Endothelial cell of umbilical vein (primary cell): ENCODE results near the gene COL1A2. TPM values are rescaled to one million over a fixed set of nuclear protein-coding genes. Genes with fewer than 3 reads are reported as not detected.

ENCODE experiments used
- Bru-seq: library from RNA; stranded (reverse); fragments of 400-500 nt; gene quantifications from one replicate; lab custom pipeline; 2021; lab: Mats Ljungman, UMichigan
- BruChase-seq, 2 experiments: library from RNA; stranded (reverse); fragments of 400-500 nt; gene quantifications; one replicate each; lab custom pipeline; 2021; lab: Mats Ljungman, UMichigan
- BruUV-seq: library from RNA; stranded (reverse); fragments of 400-500 nt; replicated peaks from 2 replicates; lab custom pipeline; 2021; lab: Mats Ljungman, UMichigan
- CTCF ChIA-PET: fragments of 300-600, 350-600 bp; sonication (Branson Sonifier 250); formaldehyde crosslinking; loops from one replicate; lab custom pipeline; 2021; ENCODE audit warnings: antibody characterized with exemption, inconsistent platforms; lab: Charles Lee
- POLR2A ChIA-PET: fragments of 300-600, 350-600 bp; sonication (Branson Sonifier 250); formaldehyde crosslinking; loops from one replicate; lab custom pipeline; 2021; ENCODE audit warnings: antibody characterized with exemption, inconsistent platforms; lab: Charles Lee
- DNase-seq: peaks from one replicate; pipeline ENCODE4 v3.0.0-alpha.2; 2011; ENCODE audit warnings: low read depth, low spot score
- FAIRE-seq: peaks from 2 replicates; lab custom pipeline; 2011; peaks lifted over from hg19 to GRCh38; lab: Jason Lieb, UNC
- H2AFZ ChIP-seq: 2 replicates; pipeline ENCODE4 v1.6.0; 2012; ENCODE audit warnings: low read depth, low read length, control low read depth, inconsistent platforms
- H3K27ac ChIP-seq: 2 replicates; pipeline ENCODE4 v1.5.1; 2011; ENCODE audit warnings: low read depth, mild to moderate bottlenecking, control low read depth, low read length, moderate library complexity; ENCODE audit not compliant: insufficient read depth
- H3K27me3 ChIP-seq, 2 experiments: 2 replicates each; pipeline versions ENCODE4 v1.6.0 to v1.6.1; 2011; ENCODE audit warnings: low read length in 2 of 2, mixed read lengths in 1 of 2; ENCODE audit not compliant: control insufficient read depth in 2 of 2, insufficient read depth in 2 of 2
- H3K36me3 ChIP-seq, 2 experiments: 2 replicates in 1 of 2; 3 replicates in 1 of 2; pipeline ENCODE4 v1.5.1; 2011; ENCODE audit warnings: low read length in 2 of 2, mild to moderate bottlenecking in 1 of 2, moderate library complexity in 1 of 2; ENCODE audit not compliant: control insufficient read depth in 2 of 2, insufficient read depth in 2 of 2; ENCODE audit errors: extremely low read depth in 1 of 2
- H3K4me1 ChIP-seq: 3 replicates; pipeline ENCODE4 v1.5.1; 2011; ENCODE audit warnings: mild to moderate bottlenecking, low read length; ENCODE audit not compliant: control insufficient read depth, insufficient read depth; ENCODE audit errors: extremely low read depth
- H3K4me2 ChIP-seq: 2 replicates; pipeline ENCODE4 v1.6.1; 2011; ENCODE audit warnings: low read length, control low read depth, mixed read lengths; ENCODE audit not compliant: insufficient read depth
- H3K4me3 ChIP-seq, 3 experiments: fragments of 200-600 bp in 1 of 3; sonication (generic), shearing (Covaris generic) in 1 of 3; replicated peaks in 1 of 3; 2 replicates each; pipeline ENCODE4 v1.5.1; 2011 to 2016; ENCODE audit warnings: control low read depth in 3 of 3, low read length in 3 of 3, mild to moderate bottlenecking in 2 of 3, inconsistent platforms in 1 of 3, low read depth in 1 of 3, moderate library complexity in 1 of 3; ENCODE audit not compliant: insufficient read depth in 1 of 3
- H3K79me2 ChIP-seq: 2 replicates; pipeline ENCODE4 v1.6.0; 2012; ENCODE audit warnings: low read length, inconsistent platforms; ENCODE audit not compliant: control insufficient read depth, insufficient read depth
- H3K9ac ChIP-seq: replicated peaks from 2 replicates; pipeline ENCODE3; 2011; ENCODE audit warnings: low read length, control low read depth; ENCODE audit not compliant: insufficient read depth; ENCODE audit errors: extremely low read depth
- H3K9me1 ChIP-seq: replicated peaks from 3 replicates; pipeline ENCODE4 v1.6.0; 2011; ENCODE audit warnings: mild to moderate bottlenecking, low read length; ENCODE audit not compliant: control insufficient read depth, insufficient read depth; ENCODE audit errors: extremely low read depth
- H3K9me3 ChIP-seq: replicated peaks from 2 replicates; pipeline ENCODE4 v1.5.1; 2012; ENCODE audit warnings: low read length, inconsistent platforms; ENCODE audit not compliant: control insufficient read depth, insufficient read depth
- H4K20me1 ChIP-seq: replicated peaks from 2 replicates; pipeline ENCODE3; 2011; ENCODE audit warnings: mild to moderate bottlenecking, low read length; ENCODE audit not compliant: control insufficient read depth, insufficient read depth; ENCODE audit errors: extremely low read depth
- EZH2 ChIP-seq: IDR thresholded peaks from 2 replicates; pipeline ENCODE4 v1.6.1; 2012; ENCODE audit warnings: borderline replicate concordance, low read depth, mild to moderate bottlenecking, moderate library complexity, low read length, inconsistent platforms; ENCODE audit not compliant: severe bottlenecking
- FOS ChIP-seq: IDR thresholded peaks from 2 replicates; pipeline ENCODE4 v1.6.1; 2011; ENCODE audit warnings: mild to moderate bottlenecking, low read length, moderate library complexity, borderline replicate concordance; ENCODE audit not compliant: insufficient read depth
- GATA2 ChIP-seq: IDR thresholded peaks from 2 replicates; pipeline ENCODE4 v1.7.0; 2011; ENCODE audit warnings: low read depth, mild to moderate bottlenecking, moderate library complexity, mixed read lengths, low read length; ENCODE audit not compliant: insufficient read length, insufficient read depth
- JUN ChIP-seq: IDR thresholded peaks from 2 replicates; pipeline ENCODE4 v1.6.1; 2011; ENCODE audit warnings: borderline replicate concordance, low read depth; ENCODE audit not compliant: insufficient read length, insufficient read depth
- MYC ChIP-seq: IDR thresholded peaks from one replicate; pipeline ENCODE4 v1.6.1; 2011; ENCODE audit warnings: mild to moderate bottlenecking, low read depth, low read length
- POLR2A ChIP-seq: IDR thresholded peaks from 2 replicates; pipeline ENCODE4 v1.6.1; 2012; ENCODE audit warnings: low read depth, mild to moderate bottlenecking, control low read depth, low read length
- POLR2AphosphoS5 ChIP-seq: IDR thresholded peaks from 2 replicates; pipeline ENCODE4 v1.6.1; 2012; ENCODE audit warnings: low read depth, mild to moderate bottlenecking, control low read depth, low read length, moderate library complexity; ENCODE audit not compliant: insufficient read depth
- dilution Hi-C: fragments of 300-500 bp; cut with MboI; formaldehyde crosslinking; loops from one replicate; pipeline ENCODE4 v1.15.0; 2019; ENCODE audit warnings: low sequenced_read_pairs; ENCODE audit not compliant: extremely low pct_ligation_motif_present
- intact Hi-C: fragments of 100-400 bp; cut with micrococcal nuclease; formaldehyde crosslinking; loops from one replicate; pipeline ENCODE4 v1.10.0; 2022
- long read RNA-seq: library from polyadenylated mRNA; stranded (forward); transcript quantifications from one replicate; pipeline ENCODE4 v2.0.0, GENCODE V29; 2021
- polyA minus RNA-seq, 3 experiments: library from RNA; depleted of rRNA, polyadenylated mRNA; stranded (reverse); fragments of >200 nt; gene quantifications; 1 replicate in 1 of 3; 2 replicates in 2 of 3; pipeline ENCODE4 v1.2.3, GENCODE V29; 2011
- polyA plus RNA-seq, 4 experiments: library from polyadenylated mRNA; depleted of rRNA in 3 of 4; stranded (reverse) in 3 of 4; unstranded in 1 of 4; fragments of >200 nt; gene quantifications; 2 replicates each; pipeline versions ENCODE4 v1.2.1 to v1.2.3, GENCODE V29; 2011 to 2012; ENCODE audit warnings: missing spikeins in 1 of 4
- total RNA-seq: library from RNA; stranded (reverse); gene quantifications from 2 replicates; pipeline ENCODE4 v1.2.3, GENCODE V29; 2021
- TF ChIP-seq, protein P1 (sequence below), 2 donors: IDR thresholded peaks; 1 replicate in 1 of 2; 2 replicates in 1 of 2; pipeline ENCODE4 v1.5.1; 2011; ENCODE audit warnings: low read length in 2 of 2, mild to moderate bottlenecking in 2 of 2, moderate library complexity in 2 of 2, control low read depth in 1 of 2, inconsistent platforms in 1 of 2, low read depth in 1 of 2; ENCODE audit not compliant: insufficient read depth in 1 of 2; ENCODE audit errors: extremely low read depth in 1 of 2
- TF ChIP-seq, protein P2 (sequence below): IDR thresholded peaks from 2 replicates; pipeline ENCODE4 v1.6.1; 2011; ENCODE audit not compliant: insufficient read depth, insufficient read length

Gene COL1A2
- total RNA-seq: 5.6 and 40.8 TPM in 2 replicates
- 26.9 and 28.9 TPM in 2 replicates for polyA plus RNA-seq
- polyA plus RNA-seq (2011; cell fraction: cytosol; rRNA removed): 20.3 and 26.0 TPM in 2 replicates
- polyA plus RNA-seq (2011; cell fraction: nucleus; rRNA removed): 45.0 and 63.2 TPM in 2 replicates
- 3.9 and 5.7 TPM in 2 replicates for polyA plus RNA-seq (2012)
- polyA minus RNA-seq: 31.0 and 41.5 TPM in 2 replicates
- not detected for polyA minus RNA-seq (2011; cell fraction: cytosol; rRNA and poly(A)+ RNA removed)
- 17.7 and 24.1 TPM in 2 replicates for polyA minus RNA-seq (2011; cell fraction: nucleus; rRNA and poly(A)+ RNA removed)
- percentile 53 among the genes with signal in this experiment for Bru-seq, nascent RNA
- BruChase-seq, experiment 1, labeled RNA remaining after a 6-hour chase: percentile 29 among the genes with signal in this experiment
- percentile 23 among the genes with signal in this experiment for BruChase-seq, experiment 2, labeled RNA remaining after a 2-hour chase
- long read RNA-seq, partial matches to known transcripts: 0 of 12 reads
- long read RNA-seq, other reads (novel, unspliced or antisense): 12 of 12 reads

DNA sequence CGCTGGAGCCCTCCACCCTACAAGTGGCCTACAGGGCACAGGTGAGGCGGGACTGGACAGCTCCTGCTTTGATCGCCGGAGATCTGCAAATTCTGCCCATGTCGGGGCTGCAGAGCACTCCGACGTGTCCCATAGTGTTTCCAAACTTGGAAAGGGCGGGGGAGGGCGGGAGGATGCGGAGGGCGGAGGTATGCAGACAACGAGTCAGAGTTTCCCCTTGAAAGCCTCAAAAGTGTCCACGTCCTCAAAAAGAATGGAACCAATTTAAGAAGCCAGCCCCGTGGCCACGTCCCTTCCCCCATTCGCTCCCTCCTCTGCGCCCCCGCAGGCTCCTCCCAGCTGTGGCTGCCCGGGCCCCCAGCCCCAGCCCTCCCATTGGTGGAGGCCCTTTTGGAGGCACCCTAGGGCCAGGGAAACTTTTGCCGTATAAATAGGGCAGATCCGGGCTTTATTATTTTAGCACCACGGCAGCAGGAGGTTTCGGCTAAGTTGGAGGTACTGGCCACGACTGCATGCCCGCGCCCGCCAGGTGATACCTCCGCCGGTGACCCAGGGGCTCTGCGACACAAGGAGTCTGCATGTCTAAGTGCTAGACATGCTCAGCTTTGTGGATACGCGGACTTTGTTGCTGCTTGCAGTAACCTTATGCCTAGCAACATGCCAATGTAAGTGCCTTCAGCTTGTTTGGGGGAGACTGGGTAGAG is at the start of gene COL1A2:
COL1A2 (plus strand) TSS at position 459 of the 704 bp plus-strand sequence; CDS start at position 596, 137 bp downstream.
- Histone ChIP-seq H4K20me1 (no peaks in the 10 kb centered on the region), H2AFZ (peak within 1 kb of the TSS; percentile 64), H3K9me1 (no peaks in the 10 kb centered on the region), H3K9me3 (no peaks in the 10 kb centered on the region), H3K27me3 (no peaks in the 10 kb centered on the region), H3K27ac (no peak within 1 kb of the TSS), H3K4me2 (peak within 1 kb of the TSS; percentile 26), H3K9ac (no peak within 1 kb of the TSS), H3K36me3 (no peaks in the 10 kb centered on the region), H3K4me3 (peak within 1 kb of the TSS in 2 of 3 experiments; percentile 4 to 42), H3K79me2 (no peaks in the 10 kb centered on the region), H3K4me1 (peaks cover 8% of the 10 kb centered on the region)
- FAIRE-seq (no peak), DNase-seq (peak; percentile 32)
- dilution Hi-C loops: no loop called here
- no TSS peak for BruUV-seq
- POLR2A ChIA-PET: interaction anchor here (1.0 to 1.2 kb wide), 2 partner anchors 98 to 106 kb away, joined by 5 read pairs; no protein-coding TSS in a partner anchor
- intact Hi-C loops: loop anchor here (1.0 to 10.0 kb wide), 11 partner anchors 20 to 1150 kb away; partner anchors contain the start of gene TFPI2
- CTCF ChIA-PET: interaction anchor here (0.5 to 3.8 kb wide), 55 partner anchors 9 to 1296 kb away, joined by 3 to 868 read pairs (median 4); partner anchors contain the start of genes PON2 and SGCE
- TF ChIP-seq FOS (no peak), POLR2AphosphoS5 (no peak), EZH2 (no peak), JUN (no peak), MYC (no peak), POLR2A (no peak), GATA2 (no peak)
- TF ChIP-seq, protein P1, sequence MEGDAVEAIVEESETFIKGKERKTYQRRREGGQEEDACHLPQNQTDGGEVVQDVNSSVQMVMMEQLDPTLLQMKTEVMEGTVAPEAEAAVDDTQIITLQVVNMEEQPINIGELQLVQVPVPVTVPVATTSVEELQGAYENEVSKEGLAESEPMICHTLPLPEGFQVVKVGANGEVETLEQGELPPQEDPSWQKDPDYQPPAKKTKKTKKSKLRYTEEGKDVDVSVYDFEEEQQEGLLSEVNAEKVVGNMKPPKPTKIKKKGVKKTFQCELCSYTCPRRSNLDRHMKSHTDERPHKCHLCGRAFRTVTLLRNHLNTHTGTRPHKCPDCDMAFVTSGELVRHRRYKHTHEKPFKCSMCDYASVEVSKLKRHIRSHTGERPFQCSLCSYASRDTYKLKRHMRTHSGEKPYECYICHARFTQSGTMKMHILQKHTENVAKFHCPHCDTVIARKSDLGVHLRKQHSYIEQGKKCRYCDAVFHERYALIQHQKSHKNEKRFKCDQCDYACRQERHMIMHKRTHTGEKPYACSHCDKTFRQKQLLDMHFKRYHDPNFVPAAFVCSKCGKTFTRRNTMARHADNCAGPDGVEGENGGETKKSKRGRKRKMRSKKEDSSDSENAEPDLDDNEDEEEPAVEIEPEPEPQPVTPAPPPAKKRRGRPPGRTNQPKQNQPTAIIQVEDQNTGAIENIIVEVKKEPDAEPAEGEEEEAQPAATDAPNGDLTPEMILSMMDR (IDR thresholded peaks at IDR 0.05; ENCODE audit: extremely low read depth in 1 of 2, insufficient read depth in 1 of 2, low read depth in 1 of 2, low read length in 2 of 2): no peak
- TF ChIP-seq, protein P2, sequence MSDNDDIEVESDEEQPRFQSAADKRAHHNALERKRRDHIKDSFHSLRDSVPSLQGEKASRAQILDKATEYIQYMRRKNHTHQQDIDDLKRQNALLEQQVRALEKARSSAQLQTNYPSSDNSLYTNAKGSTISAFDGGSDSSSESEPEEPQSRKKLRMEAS: no peak
